AG10803 (cell line): ENCODE data around the gene RRN3.
"Not testable (repeated sequence)": the region's sequence is repeated elsewhere in the genome, so short reads cannot be mapped to it uniquely, and the experiment has no call there.

Source experiments
- DNase-seq: peaks from one replicate; pipeline ENCODE4 v3.0.0; 2010; ENCODE audit warnings: low read depth
- H3K4me3 ChIP-seq: 2 replicates; pipeline ENCODE4 v1.5.1; 2011; ENCODE audit warnings: mild to moderate bottlenecking, low read length, control low read depth
- CTCF ChIP-seq: conservative IDR thresholded peaks from 2 replicates; pipeline ENCODE4 v1.5.1; 2011; ENCODE audit warnings: mild to moderate bottlenecking, low read length, control low read depth, inconsistent platforms

Gene RRN3

GRCh38 chr16:15022194-15022593 is 71.9 kb downstream of the RRN3 start:
- H3K4me3 ChIP-seq, DNase-seq: not testable (repeated sequence)
- peak; percentile 45 for TF ChIP-seq CTCF

GRCh38 chr16:15021429-15021828 is 72.6 kb downstream of the RRN3 start:
- peak; percentile 75 for DNase-seq
- H3K4me3 ChIP-seq = not testable (repeated sequence)

- DNase-seq = peak; percentile 69
- H3K4me3 ChIP-seq = not testable (repeated sequence)
These were observed 77.0 kb downstream of the RRN3 start for GRCh38 chr16:15016951-15017580.

GRCh38 chr16:15016354-15016753 is 77.7 kb downstream of the RRN3 start:
- not testable (repeated sequence) for DNase-seq

GRCh38 chr16:15015671-15016070 is 78.4 kb downstream of the RRN3 start:
- not testable (repeated sequence) for H3K4me3 ChIP-seq

More at GRCh38 chr16:15016354-15016753, 77.7 kb downstream of the RRN3 start:
- not testable (repeated sequence) for H3K4me3 ChIP-seq

GRCh38 chr16:15012941-15013340 is 81.1 kb downstream of the RRN3 start:
- not testable (repeated sequence) for H3K4me3 ChIP-seq, DNase-seq

More at GRCh38 chr16:15015671-15016070, 78.4 kb downstream of the RRN3 start:
- DNase-seq = not testable (repeated sequence)
